Skin epidermis (tissue), 12 donors: Measurements from ENCODE around the gene TMEFF1.
A peak's percentile ranks its signal among the peaks of the same experiment; 100 is the strongest.

ENCODE experiments used
- H3K27ac ChIP-seq, 21 experiments: fragments of 200-600 bp; sonication (generic) in 11 of 21; one replicate each; pipeline ENCODE4 v1.5.0; 2020; ENCODE audit warnings: mild to moderate bottlenecking in 3 of 21, inconsistent platforms in 2 of 21, moderate library complexity in 2 of 21
- H3K4me3 ChIP-seq, 7 experiments: fragments of 200-600 bp; sonication (generic) in 2 of 7; one replicate each; pipeline ENCODE4 v1.5.0; 2020; ENCODE audit warnings: inconsistent platforms in 2 of 7, mild to moderate bottlenecking in 2 of 7, moderate library complexity in 1 of 7

Gene TMEFF1

GRCh38 chr9:100445161-100445902 lies 27.6 kb upstream of the TMEFF1 start:
- Histone ChIP-seq H3K27ac (no peak overlapping the region), H3K4me3 (no peak overlapping the region)

DNA sequence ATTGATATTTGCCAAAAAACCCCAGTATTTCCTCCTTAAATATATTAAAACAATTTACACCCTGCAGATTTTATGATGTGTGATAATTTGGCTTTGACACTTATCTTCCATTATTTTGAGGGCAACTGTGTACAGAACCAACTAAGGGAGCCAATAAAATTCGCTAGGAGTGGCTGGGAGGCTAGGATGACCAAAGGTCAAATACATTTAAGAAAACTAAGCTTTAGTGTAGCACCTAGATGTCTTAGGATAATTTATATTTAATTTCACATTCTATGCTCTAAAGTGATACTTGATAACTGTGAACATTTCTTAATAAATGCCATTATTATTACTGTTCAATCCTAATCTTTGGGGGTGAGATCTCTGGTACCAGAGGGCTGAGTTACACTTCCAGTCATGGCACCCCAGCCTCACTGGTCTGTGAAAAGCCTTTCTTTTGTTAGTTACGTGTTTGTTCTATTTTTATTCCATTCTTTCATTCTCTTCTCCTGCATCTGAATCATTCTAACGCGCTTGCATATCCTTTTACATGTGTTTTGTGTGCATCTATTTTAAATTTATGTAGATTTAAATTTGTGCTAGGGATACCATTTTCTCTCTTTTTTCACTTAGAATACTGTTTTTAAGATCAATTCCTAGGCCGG lies 26.9 kb upstream of the TMEFF1 start:
- no peak overlapping the region for H3K4me3 ChIP-seq
- no peak overlapping the region for H3K27ac ChIP-seq

GRCh38 chr9:100447041-100447440 lies 25.9 kb upstream of the TMEFF1 start:
- Histone ChIP-seq H3K27ac (no peak overlapping the region), H3K4me3 (no peak overlapping the region)

- no peak overlapping the region for H3K27ac ChIP-seq
These were observed 24.7 kb upstream of the TMEFF1 start for GRCh38 chr9:100448266-100448665.

GRCh38 chr9:100449420-100449819 lies 23.5 kb upstream of the TMEFF1 start:
- no peak overlapping the region for H3K4me3 ChIP-seq
- H3K27ac ChIP-seq: no peak overlapping the region

More at GRCh38 chr9:100448266-100448665, 24.7 kb upstream of the TMEFF1 start:
- H3K4me3 ChIP-seq: no peak overlapping the region

DNA sequence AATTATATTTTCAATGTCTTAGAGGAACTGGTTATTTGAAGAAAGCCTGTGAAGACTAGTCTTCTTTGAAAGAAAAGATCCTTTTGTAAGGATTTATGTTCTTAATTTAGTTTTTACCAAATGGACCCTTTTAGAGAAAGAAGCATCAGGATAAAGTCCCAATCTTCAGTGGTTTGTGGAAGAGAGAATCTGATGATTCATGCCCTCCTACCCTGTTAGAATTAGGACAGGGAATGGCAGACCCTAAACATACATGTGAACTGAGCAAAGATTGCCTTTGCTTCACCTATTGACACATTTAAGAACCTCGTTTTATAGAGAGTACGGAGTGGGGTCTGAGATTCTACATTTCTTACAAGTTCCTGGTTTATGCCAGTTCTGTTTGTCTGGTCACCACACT lies 20.1 kb upstream of the TMEFF1 start:
- Histone ChIP-seq H3K27ac (no peak overlapping the region), H3K4me3 (no peak overlapping the region)

DNA sequence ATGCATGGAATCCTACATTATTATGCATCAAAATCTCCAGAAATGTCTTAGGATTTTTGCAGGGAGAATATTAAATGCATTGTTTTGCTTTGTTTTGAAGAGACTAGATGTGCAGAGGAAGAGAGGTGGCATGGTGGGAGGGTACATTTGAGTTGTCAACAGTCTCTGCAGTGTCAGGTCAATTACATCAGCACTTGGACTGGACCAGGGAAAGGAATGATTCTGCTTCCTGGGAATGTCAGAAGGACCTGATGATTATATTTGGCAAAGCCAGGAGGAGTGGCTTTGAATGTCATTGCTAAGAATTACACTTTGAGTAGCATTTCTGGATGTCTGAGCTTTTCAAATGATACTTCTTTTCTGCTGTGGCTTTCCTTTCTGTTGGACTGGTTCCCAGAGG lies 17.5 kb upstream of the TMEFF1 start:
- Histone ChIP-seq H3K27ac (no peak overlapping the region), H3K4me3 (no peak overlapping the region)

DNA sequence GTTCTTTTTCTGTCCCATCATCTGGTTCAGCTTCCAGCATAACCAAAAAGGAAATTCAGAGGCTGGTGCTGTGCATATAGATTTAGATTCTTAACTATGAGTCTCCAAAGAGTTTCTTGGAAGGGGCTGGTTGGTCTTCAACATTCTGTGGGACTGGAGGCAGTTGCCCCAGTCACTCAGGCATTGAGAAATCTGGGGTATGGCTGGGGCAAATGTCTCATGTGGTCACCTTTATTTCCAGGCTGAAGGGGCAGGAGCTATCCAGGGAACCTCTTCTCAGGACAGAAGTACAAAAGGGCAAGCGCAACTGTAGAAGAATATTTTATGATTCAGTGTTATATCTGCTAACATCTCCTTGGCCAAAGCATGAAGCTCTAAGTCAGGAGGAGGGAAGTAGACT lies 15.4 kb upstream of the TMEFF1 start:
- Histone ChIP-seq H3K4me3 (no peak overlapping the region), H3K27ac (no peak overlapping the region)

GRCh38 chr9:100459963-100460362 lies 13.0 kb upstream of the TMEFF1 start:
- no peak overlapping the region for H3K4me3 ChIP-seq

DNA sequence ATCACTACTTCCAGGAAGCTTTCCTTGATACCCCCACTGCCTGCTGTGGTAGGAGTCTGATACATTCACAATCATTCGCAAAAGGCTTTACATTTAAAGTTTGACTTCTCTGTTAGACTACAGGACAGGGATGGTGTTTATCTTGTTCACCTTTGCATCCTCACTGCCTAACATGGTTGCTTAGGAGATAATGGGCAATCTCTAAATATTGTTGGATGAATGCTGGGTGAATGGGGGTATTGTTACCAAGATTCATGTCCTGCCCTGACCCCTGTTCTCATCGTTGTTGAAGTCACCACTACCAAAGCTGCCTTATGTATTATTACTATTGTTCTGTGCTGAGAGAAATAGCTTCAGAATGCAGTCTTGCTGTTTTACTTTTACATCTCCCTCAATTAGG lies 7.7 kb upstream of the TMEFF1 start:
- Histone ChIP-seq H3K27ac (no peak overlapping the region), H3K4me3 (no peak overlapping the region)

More at GRCh38 chr9:100459963-100460362, 13.0 kb upstream of the TMEFF1 start:
- H3K27ac ChIP-seq: no peak overlapping the region

- Histone ChIP-seq H3K27ac (no peak overlapping the region), H3K4me3 (no peak overlapping the region)
These were observed 7.2 kb upstream of the TMEFF1 start for GRCh38 chr9:100465761-100466160.

- Histone ChIP-seq H3K27ac (no peak overlapping the region), H3K4me3 (no peak overlapping the region)
These were observed 6.6 kb upstream of the TMEFF1 start for GRCh38 chr9:100466171-100466828.

GRCh38 chr9:100466829-100467221 lies 6.1 kb upstream of the TMEFF1 start:
- Histone ChIP-seq H3K4me3 (no peak overlapping the region), H3K27ac (no peak overlapping the region)

- Histone ChIP-seq H3K27ac (no peak overlapping the region), H3K4me3 (no peak overlapping the region)
These were observed 4.9 kb upstream of the TMEFF1 start for GRCh38 chr9:100468041-100468440.

- peak overlapping the region in 1 of 7 experiments; percentile 53 for H3K4me3 ChIP-seq
- H3K27ac ChIP-seq: no peak overlapping the region
These were observed 681 bp upstream of the TMEFF1 start for GRCh38 chr9:100472268-100472667.

GRCh38 chr9:100473276-100474081 lies 530 bp downstream of the TMEFF1 start:
- peak overlapping the region; percentile 31 to 56 (median 50) for H3K4me3 ChIP-seq
- peak overlapping the region in 3 of 21 experiments; percentile 32 to 36 (median 32) for H3K27ac ChIP-seq

DNA sequence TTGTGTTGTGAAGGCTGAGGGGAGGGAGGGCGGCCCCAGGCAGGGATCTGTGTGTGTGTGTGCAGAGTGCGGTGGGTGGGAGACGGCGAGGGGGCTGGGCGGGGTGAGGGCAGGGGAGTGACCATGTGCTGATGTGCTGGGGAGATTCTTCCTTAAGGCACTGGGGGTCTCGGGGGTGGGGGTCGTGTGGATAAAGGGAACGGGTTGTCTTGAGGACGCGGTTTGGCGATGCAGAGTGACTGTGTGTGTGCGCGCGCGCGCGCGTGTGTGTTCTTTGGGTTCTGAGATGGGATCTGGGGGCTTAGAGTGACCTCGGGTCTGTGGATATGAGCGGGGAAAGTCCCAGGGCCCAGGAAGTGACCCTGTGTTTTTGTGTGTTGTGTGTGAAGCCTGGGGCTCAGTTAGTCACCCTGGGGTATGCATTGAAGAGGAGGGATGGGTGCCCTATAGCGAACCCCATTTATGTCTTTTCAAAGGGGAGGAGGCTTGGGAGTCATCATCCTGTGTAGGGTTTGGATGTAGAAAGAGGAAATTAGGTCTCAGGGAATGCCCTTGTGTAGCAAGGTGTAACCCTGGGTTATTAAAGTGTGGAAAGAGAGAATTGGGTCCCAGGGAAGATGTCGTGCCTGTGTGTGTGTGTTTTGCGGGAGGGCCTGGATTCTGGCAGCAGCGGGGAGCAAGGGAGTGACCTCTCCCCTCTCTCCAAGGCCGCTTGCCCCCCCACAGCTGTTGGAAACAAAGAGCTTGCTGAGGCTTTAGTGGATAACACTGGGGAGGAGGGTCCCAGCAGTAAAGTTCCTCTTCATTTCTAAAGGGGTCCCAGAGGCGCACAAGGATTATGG lies 1.4 kb downstream of the TMEFF1 start:
- peak overlapping the region; percentile 31 to 56 (median 50) for H3K4me3 ChIP-seq
- H3K27ac ChIP-seq: peak overlapping the region in 1 of 21 experiments; percentile 32

DNA sequence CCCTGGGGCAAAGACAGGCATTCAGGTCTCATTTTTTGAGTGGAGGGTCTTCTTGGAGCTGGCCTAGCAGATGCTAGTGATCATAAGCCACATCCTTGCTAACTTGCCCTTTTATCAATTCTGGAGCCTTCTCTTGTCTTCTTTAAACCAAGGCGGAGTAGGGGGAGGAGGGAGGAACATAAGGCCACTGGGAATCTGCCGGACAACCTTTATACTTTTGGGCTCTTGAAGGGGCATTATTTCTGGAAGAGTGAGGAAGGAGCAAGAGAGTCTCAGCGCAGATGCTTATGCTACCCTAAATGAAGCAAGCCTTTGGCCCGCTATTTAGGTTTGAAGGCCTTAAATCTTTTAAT lies 2.0 kb downstream of the TMEFF1 start:
- Histone ChIP-seq H3K27ac (no peak overlapping the region), H3K4me3 (no peak overlapping the region)

DNA sequence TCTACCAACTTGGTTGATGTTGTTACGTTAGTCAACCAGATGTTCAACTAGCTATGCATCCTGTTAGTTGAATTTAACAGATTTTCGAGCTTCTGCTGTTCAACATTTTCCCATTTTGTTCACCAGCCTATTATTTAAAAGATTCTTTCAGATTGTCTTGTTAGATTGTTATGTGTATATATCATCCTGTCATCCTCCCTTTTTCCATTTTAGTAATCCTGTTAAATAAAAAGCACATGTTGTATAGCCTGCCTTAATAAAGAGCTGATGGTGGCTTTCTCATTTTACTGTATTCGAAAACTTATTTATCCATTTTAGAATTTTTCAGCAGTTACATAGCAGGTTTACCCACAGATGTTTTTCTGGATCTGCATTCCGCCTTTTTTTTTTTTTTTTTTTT lies 4.3 kb downstream of the TMEFF1 start:
- peak overlapping the region in 1 of 21 experiments; percentile 36 for H3K27ac ChIP-seq
- no peak overlapping the region for H3K4me3 ChIP-seq
